Smooth muscle cell (in vitro differentiated cells): ENCODE results near the gene FMC1. TPM values are rescaled to one million over a fixed set of nuclear protein-coding genes. Genes with fewer than 3 reads are reported as not detected.

Source experiments
- DNase-seq: peaks from one replicate; lab custom pipeline; 2025; ENCODE audit not compliant: unreplicated experiment; lab: John Stamatoyannopoulos, UW
- H2AFZ ChIP-seq: fragments of 200-600 bp; sonication (generic); 2 replicates; pipeline ENCODE4 v1.6.0; 2016; ENCODE audit warnings: antibody characterized with exemption, low read depth, mild to moderate bottlenecking
- H3F3A ChIP-seq: fragments of 200-600 bp; sonication (generic); 2 replicates; pipeline ENCODE4 v1.6.0; 2017; ENCODE audit warnings: antibody characterized with exemption, low read depth
- H3K27ac ChIP-seq: fragments of 200-600 bp; sonication (generic); 2 replicates; pipeline ENCODE4 v1.5.1; 2016; ENCODE audit warnings: low read depth, mild to moderate bottlenecking
- H3K27me3 ChIP-seq: fragments of 200-600 bp; sonication (generic); 2 replicates; pipeline ENCODE4 v1.6.1; 2016; ENCODE audit warnings: low read depth, mild to moderate bottlenecking
- H3K36me3 ChIP-seq: fragments of 200-600 bp; sonication (generic); 2 replicates; pipeline ENCODE4 v1.5.1; 2016; ENCODE audit warnings: low read depth
- H3K4me1 ChIP-seq: fragments of 200-600 bp; sonication (generic); 2 replicates; pipeline ENCODE4 v1.5.1; 2016; ENCODE audit warnings: low read depth
- H3K4me2 ChIP-seq: fragments of 200-600 bp; sonication (generic); 2 replicates; pipeline ENCODE4 v1.6.0; 2016; ENCODE audit warnings: mild to moderate bottlenecking
- H3K4me3 ChIP-seq: fragments of 200-600 bp; sonication (generic); 2 replicates; pipeline ENCODE4 v1.5.1; 2016; ENCODE audit warnings: mild to moderate bottlenecking
- H3K79me2 ChIP-seq: fragments of 200-600 bp; sonication (generic); 2 replicates; pipeline ENCODE4 v1.6.0; 2016; ENCODE audit warnings: low read depth, mild to moderate bottlenecking
- H3K9ac ChIP-seq: fragments of 200-600 bp; sonication (generic); 2 replicates; pipeline ENCODE4 v1.6.0; 2016; ENCODE audit warnings: low read depth
- H3K9me3 ChIP-seq: fragments of 200-600 bp; sonication (generic); replicated peaks from 2 replicates; pipeline ENCODE4 v1.5.1; 2016; ENCODE audit warnings: low read depth
- H4K20me1 ChIP-seq: fragments of 200-600 bp; sonication (generic); 2 replicates; pipeline ENCODE4 v1.6.0; 2016; ENCODE audit warnings: low read depth
- CTCF ChIP-seq: fragments of 200-600 bp; sonication (generic); IDR thresholded peaks from 2 replicates; pipeline ENCODE4 v1.5.1; 2017; ENCODE audit warnings: borderline replicate concordance, mild to moderate bottlenecking, antibody characterized with exemption; ENCODE audit not compliant: insufficient read depth, poor library complexity, severe bottlenecking
- WGBS: methylation state at CpG from one replicate; pipeline ENCODE4 v1.1.7; 2016; ENCODE audit warnings: low lambda C conversion rate; 5-methylcytosine and 5-hydroxymethylcytosine counted together
- polyA plus RNA-seq: library from polyadenylated mRNA; unstranded; fragments of >200 nt; fragmentation: Nextera tagmentation; extraction: Ambion mirVana; gene quantifications from 2 replicates; pipeline ENCODE4 v1.2.1, GENCODE V29; 2016
- total RNA-seq: library from RNA; depleted of rRNA; stranded (reverse); fragments of >200 nt; gene quantifications from 2 replicates; pipeline ENCODE4 v1.2.3, GENCODE V29; 2014

Gene FMC1
- total and polyA plus RNA-seq, 2 experiments from 2014 or later, result 4.8 to 16.1 TPM

GRCh38 chr7:139339698-139340036, 1.5 kb upstream of the FMC1 start:
- Histone ChIP-seq H3K4me2 (peak overlapping the region; percentile 56), H3K4me1 (no peaks in the 10 kb centered on the region), H3K36me3 (no peaks in the 10 kb centered on the region), H2AFZ (peak overlapping the region; percentile 90), H3K79me2 (peaks cover 13% of the 10 kb centered on the region), H4K20me1 (no peaks in the 10 kb centered on the region), H3K27ac (peak overlapping the region; percentile 95), H3K9me3 (no peaks in the 10 kb centered on the region), H3K9ac (no peak overlapping the region), H3K27me3 (no peaks in the 10 kb centered on the region), H3K4me3 (peak overlapping the region; percentile 70), H3F3A (peaks cover 12% of the 10 kb centered on the region)
- WGBS, result 95% methylated on average over 13 of the region's 13 CpGs
- TF ChIP-seq CTCF, result no peak
- DNase-seq, result no peak

- Histone ChIP-seq H3K4me2 (peak overlapping the region; percentile 86), H4K20me1 (no peaks in the 10 kb centered on the region), H3K4me3 (peak overlapping the region; percentile 70), H3K9me3 (no peaks in the 10 kb centered on the region), H3K4me1 (no peaks in the 10 kb centered on the region), H3K27me3 (no peaks in the 10 kb centered on the region), H3K79me2 (peaks cover 13% of the 10 kb centered on the region), H3K36me3 (no peaks in the 10 kb centered on the region), H3K27ac (peak overlapping the region; percentile 95), H2AFZ (peak overlapping the region; percentile 90), H3F3A (peaks cover 12% of the 10 kb centered on the region), H3K9ac (peak overlapping the region; percentile 94)
- 5% methylated on average over 66 of the region's 66 CpGs for WGBS
- peak; percentile 89 for DNase-seq
- TF ChIP-seq CTCF, result peak; percentile 59
Observed at GRCh38 chr7:139340037-139340807, 915 bp upstream of the FMC1 start.

GRCh38 chr7:139340808-139341057, 404 bp upstream of the FMC1 start:
- H3K27me3 ChIP-seq, result no peaks in the 10 kb centered on the region
- H3K4me2 ChIP-seq, result peak overlapping the region; percentile 86
- H3K36me3 ChIP-seq, result no peaks in the 10 kb centered on the region
- no peak for DNase-seq
- H3K4me3 ChIP-seq, result peak overlapping the region; percentile 70
- H3K4me1 ChIP-seq, result no peaks in the 10 kb centered on the region
- no peak for TF ChIP-seq CTCF
- H3K9me3 ChIP-seq, result no peaks in the 10 kb centered on the region
- H3K27ac ChIP-seq, result peak overlapping the region; percentile 95
- peaks cover 13% of the 10 kb centered on the region for H3K79me2 ChIP-seq
- peak overlapping the region; percentile 94 for H3K9ac ChIP-seq
- 0% methylated on average over 9 of the region's 9 CpGs for WGBS
- no peaks in the 10 kb centered on the region for H4K20me1 ChIP-seq
- peaks cover 12% of the 10 kb centered on the region for H3F3A ChIP-seq
- H2AFZ ChIP-seq, result peak overlapping the region; percentile 88

- Histone ChIP-seq H2AFZ (peak overlapping the region; percentile 88), H3K36me3 (no peaks in the 10 kb centered on the region), H3K4me1 (no peaks in the 10 kb centered on the region), H3K9me3 (no peaks in the 10 kb centered on the region), H3K27me3 (no peaks in the 10 kb centered on the region), H3K9ac (peak overlapping the region; percentile 94), H4K20me1 (no peaks in the 10 kb centered on the region), H3K4me2 (peak overlapping the region; percentile 86), H3K27ac (peak overlapping the region; percentile 95), H3K79me2 (peaks cover 15% of the 10 kb centered on the region), H3F3A (peaks cover 12% of the 10 kb centered on the region), H3K4me3 (peak overlapping the region; percentile 70)
- no peak for DNase-seq
- TF ChIP-seq CTCF, result no peak
- 2% methylated on average over 9 of the region's 9 CpGs for WGBS
Observed at GRCh38 chr7:139341776-139342226, 664 bp downstream of the FMC1 start.
